H1 (cell line): ENCODE data around the gene GBP7. TPM values are rescaled to one million over a fixed set of nuclear protein-coding genes. Genes with fewer than 3 reads are reported as not detected.

Source experiments
- CTCF ChIA-PET: fragments of 300-600 bp; sonication (Branson Sonifier 250); formaldehyde crosslinking; loops from one replicate; lab custom pipeline; 2021; ENCODE audit not compliant: partially characterized antibody; lab: Charles Lee
- POLR2A ChIA-PET: fragments of 300-600 bp; sonication (Branson Sonifier 250); formaldehyde crosslinking; loops from one replicate; lab custom pipeline; 2021; ENCODE audit warnings: inconsistent platforms; ENCODE audit not compliant: partially characterized antibody; lab: Charles Lee
- DNase-seq, 2 experiments: peaks; one replicate each; pipeline versions ENCODE4 v3.0.0 to v3.0.0-alpha.2; 2010 to 2022; ENCODE audit warnings: low spot score in 2 of 2, low read depth in 1 of 2, mixed read lengths in 1 of 2
- FAIRE-seq: peaks from 2 replicates; lab custom pipeline; 2011; peaks lifted over from hg19 to GRCh38; lab: Jason Lieb, UNC
- H2AFZ ChIP-seq: 2 replicates; pipeline ENCODE4 v1.8.1; 2012; ENCODE audit warnings: low read length, inconsistent platforms
- H2AK5ac ChIP-seq: 2 replicates; pipeline ENCODE4 v1.6.1; 2013; ENCODE audit warnings: low read depth, low read length
- H2BK120ac ChIP-seq: replicated peaks from 2 replicates; pipeline ENCODE3; 2013; ENCODE audit warnings: low read depth, low read length, inconsistent platforms
- H2BK12ac ChIP-seq: 2 replicates; pipeline ENCODE4 v1.6.1; 2013; ENCODE audit warnings: low read depth, low read length
- H2BK15ac ChIP-seq: 2 replicates; pipeline ENCODE4 v1.6.1; 2013; ENCODE audit warnings: low read length
- H2BK20ac ChIP-seq: 2 replicates; pipeline ENCODE4 v1.6.1; 2013; ENCODE audit warnings: low read length
- H2BK5ac ChIP-seq: 2 replicates; pipeline ENCODE4 v1.6.1; 2013; ENCODE audit warnings: low read depth, low read length
- H3K14ac ChIP-seq: 2 replicates; pipeline ENCODE4 v1.6.1; 2013; ENCODE audit warnings: inconsistent platforms; ENCODE audit not compliant: insufficient read length
- H3K18ac ChIP-seq: 2 replicates; pipeline ENCODE4 v1.6.1; 2013; ENCODE audit warnings: low read length; ENCODE audit errors: extremely low read depth
- H3K23ac ChIP-seq: 2 replicates; pipeline ENCODE4 v1.6.1; 2013; ENCODE audit warnings: inconsistent platforms; ENCODE audit not compliant: insufficient read length
- H3K23me2 ChIP-seq: 2 replicates; pipeline ENCODE4 v1.6.1; 2013; ENCODE audit warnings: low read depth, low read length
- H3K27ac ChIP-seq: 2 replicates; pipeline ENCODE4 v1.6.1; 2011; ENCODE audit warnings: low read depth, low read length, inconsistent platforms
- H3K27me3 ChIP-seq, 4 experiments: replicated peaks in 1 of 4; 1 replicate in 1 of 4; 2 replicates in 3 of 4; pipeline versions ENCODE4 v1.6.1 to v1.8.1; 2011 to 2013; ENCODE audit warnings: low read length in 3 of 4, mild to moderate bottlenecking in 3 of 4, inconsistent platforms in 2 of 4, mixed read lengths in 2 of 4, moderate library complexity in 1 of 4; ENCODE audit not compliant: control insufficient read depth in 3 of 4, insufficient read depth in 3 of 4; ENCODE audit errors: extremely low read depth in 1 of 4
- H3K36me3 ChIP-seq, 4 experiments: 2 replicates each; pipeline versions ENCODE4 v1.6.1 to v1.8.1; 2011 to 2013; ENCODE audit warnings: mild to moderate bottlenecking in 4 of 4, low read length in 3 of 4, moderate library complexity in 2 of 4, control low read depth in 1 of 4, inconsistent platforms in 1 of 4; ENCODE audit not compliant: insufficient read depth in 4 of 4, control insufficient read depth in 2 of 4
- H3K4ac ChIP-seq: replicated peaks from 2 replicates; pipeline ENCODE3; 2013; ENCODE audit warnings: low read length, low read depth, mixed read lengths, inconsistent platforms; ENCODE audit not compliant: insufficient read length
- H3K4me1 ChIP-seq, 4 experiments: replicated peaks in 1 of 4; 1 replicate in 1 of 4; 2 replicates in 3 of 4; pipeline versions ENCODE4 v1.6.1 to v1.8.1; 2011 to 2013; ENCODE audit warnings: low read length in 3 of 4, inconsistent platforms in 2 of 4, mixed read lengths in 1 of 4; ENCODE audit not compliant: insufficient read depth in 4 of 4, control insufficient read depth in 3 of 4
- H3K4me2 ChIP-seq, 2 experiments: 2 replicates each; pipeline versions ENCODE4 v1.6.1 to v1.8.1; 2011 to 2013; ENCODE audit warnings: low read depth in 2 of 2, low read length in 2 of 2, control low read depth in 1 of 2, inconsistent platforms in 1 of 2, mild to moderate bottlenecking in 1 of 2; ENCODE audit not compliant: insufficient read depth in 1 of 2
- H3K4me3 ChIP-seq, 4 experiments: fragments of 200-600, 300-600 bp in 1 of 4; sonication (generic), shearing (Covaris generic), sonication (Bioruptor Twin) in 1 of 4; 2 replicates each; pipeline versions ENCODE4 v1.5.1 to v1.8.1; 2011 to 2016; ENCODE audit warnings: low read length in 4 of 4, low read depth in 3 of 4, control low read depth in 2 of 4, inconsistent platforms in 2 of 4, mild to moderate bottlenecking in 2 of 4, mixed read lengths in 1 of 4, moderate library complexity in 1 of 4; ENCODE audit not compliant: insufficient read depth in 2 of 4; ENCODE audit errors: extremely low read depth in 1 of 4
- H3K56ac ChIP-seq: replicated peaks from 2 replicates; pipeline ENCODE3; 2013; ENCODE audit warnings: low read depth, mild to moderate bottlenecking, mixed read lengths, low read length, inconsistent platforms; ENCODE audit not compliant: insufficient read length
- H3K79me1 ChIP-seq: 2 replicates; pipeline ENCODE4 v1.6.1; 2013; ENCODE audit warnings: low read depth, low read length, control low read depth
- H3K79me2 ChIP-seq, 2 experiments: 2 replicates each; pipeline versions ENCODE4 v1.6.1 to v1.8.1; 2012 to 2013; ENCODE audit warnings: low read length in 2 of 2, mild to moderate bottlenecking in 2 of 2, inconsistent platforms in 1 of 2; ENCODE audit not compliant: insufficient read depth in 2 of 2, control insufficient read depth in 1 of 2
- H3K9ac ChIP-seq, 4 experiments: replicated peaks in 1 of 4; 1 replicate in 1 of 4; 2 replicates in 3 of 4; pipeline versions ENCODE4 v1.6.1 to v1.8.1; 2011 to 2013; ENCODE audit warnings: low read depth in 3 of 4, low read length in 3 of 4, control low read depth in 2 of 4, mild to moderate bottlenecking in 2 of 4, moderate library complexity in 2 of 4, inconsistent platforms in 1 of 4; ENCODE audit errors: extremely low read depth in 1 of 4
- H3K9me3 ChIP-seq, 2 experiments: 2 replicates each; pipeline versions ENCODE4 v1.6.1 to v1.8.1; 2012 to 2013; ENCODE audit warnings: mild to moderate bottlenecking in 2 of 2, moderate library complexity in 2 of 2, control low read depth in 1 of 2, inconsistent platforms in 1 of 2, low read depth in 1 of 2, low read length in 1 of 2, mixed read lengths in 1 of 2; ENCODE audit not compliant: insufficient read depth in 2 of 2
- H4K20me1 ChIP-seq, 2 experiments: replicated peaks in 1 of 2; 2 replicates each; pipeline versions ENCODE3 to v1.8.1; 2011 to 2013; ENCODE audit warnings: inconsistent platforms in 2 of 2, low read length in 2 of 2, mild to moderate bottlenecking in 1 of 2; ENCODE audit not compliant: insufficient read depth in 2 of 2, control insufficient read depth in 1 of 2
- H4K5ac ChIP-seq: 2 replicates; pipeline ENCODE4 v1.6.1; 2013; ENCODE audit warnings: low read length, low read depth, mixed read lengths, inconsistent platforms; ENCODE audit not compliant: insufficient read length
- H4K8ac ChIP-seq: 2 replicates; pipeline ENCODE4 v1.8.0; 2013; ENCODE audit warnings: mild to moderate bottlenecking, moderate library complexity, low read length, inconsistent platforms; ENCODE audit not compliant: insufficient read depth; ENCODE audit errors: extremely low read depth
- H4K91ac ChIP-seq: replicated peaks from 2 replicates; pipeline ENCODE3; 2013; ENCODE audit warnings: low read length, mixed read lengths, inconsistent platforms; ENCODE audit not compliant: insufficient read length
- KDM1A ChIP-seq: fragments of 200-600, 300-600 bp; sonication (generic); IDR thresholded peaks from 2 replicates; pipeline ENCODE4 v1.7.1; 2016; ENCODE audit warnings: mild to moderate bottlenecking, low read length, borderline replicate concordance
- RAD21 ChIP-seq, 2 experiments: IDR thresholded peaks in 1 of 2; conservative IDR thresholded peaks in 1 of 2; 2 replicates each; pipeline ENCODE4 v1.6.1; 2011; ENCODE audit warnings: low read depth in 2 of 2, low read length in 2 of 2, improper control_type of control experiment in 1 of 2, inconsistent platforms in 1 of 2, mild to moderate bottlenecking in 1 of 2, moderate library complexity in 1 of 2
- WGBS, 2 experiments: shearing (Covaris generic) in 1 of 2; methylation state at CpG; one replicate each; pipeline versions ENCODE4 v1.1.6 to v1.1.7; 2013 to 2015; ENCODE audit warnings: low lambda C conversion rate in 2 of 2, mixed read lengths in 2 of 2, inconsistent platforms in 1 of 2, low coverage in 1 of 2, missing lambda C conversion rate in 1 of 2; ENCODE audit not compliant: insufficient replicate concordance in 2 of 2, insufficient coverage in 1 of 2, insufficient read length in 1 of 2; ENCODE audit errors: extremely low coverage in 1 of 2, missing lambda C conversion rate in 1 of 2; 5-methylcytosine and 5-hydroxymethylcytosine counted together
- polyA plus RNA-seq, 7 experiments: library from polyadenylated mRNA; depleted of rRNA in 3 of 7; stranded (reverse) in 5 of 7; unstranded in 2 of 7; fragments of >200 nt in 5 of 7; fragments of 200-250 nt in 2 of 7; gene quantifications; 1 replicate in 5 of 7; 2 replicates in 1 of 7; 4 replicates in 1 of 7; pipeline versions ENCODE4 v1.2.1 to v1.2.3, GENCODE V29; 2011 to 2013; ENCODE audit warnings: missing spikeins in 2 of 7, mixed read lengths in 2 of 7
- total RNA-seq: library from RNA; stranded (reverse); fragmentation: NEBNext Ultra II Directional; extraction: Animal tissue kit (Norgen Biotek cat#: 25700); gene quantifications from 2 replicates; pipeline ENCODE4 v1.2.1, GENCODE V29; 2021
- TF ChIP-seq, protein P1 (sequence below): IDR thresholded peaks from 2 replicates; pipeline ENCODE4 v1.6.1; 2011; ENCODE audit warnings: low read depth, mild to moderate bottlenecking, low read length; ENCODE audit not compliant: insufficient read depth

GBP7 gene
- total and polyA plus RNA-seq, 2 of the 8 experiments (the other 6 are each of a cell fraction or from before 2014, with no cell fraction given), result not detected

- POLR2A ChIA-PET, result no interaction called here
- H2AK5ac ChIP-seq, result no peak overlapping the region
- H3K4ac ChIP-seq, result no peak overlapping the region
- no peak overlapping the region for H2AFZ ChIP-seq
- no peak overlapping the region for H3K23ac ChIP-seq
- no peak overlapping the region for H3K27ac ChIP-seq
- no peak for FAIRE-seq
- no peak for DNase-seq
- no peak overlapping the region for H3K56ac ChIP-seq
- H3K9me3 ChIP-seq, result peaks cover 0 to 4% of the 10 kb centered on the region in 2 experiments; a peak in 1 of 4 replicates
- H3K23me2 ChIP-seq, result no peaks in the 10 kb centered on the region
- H4K20me1 ChIP-seq, result no peaks in the 10 kb centered on the region
- TF ChIP-seq, protein P1, sequence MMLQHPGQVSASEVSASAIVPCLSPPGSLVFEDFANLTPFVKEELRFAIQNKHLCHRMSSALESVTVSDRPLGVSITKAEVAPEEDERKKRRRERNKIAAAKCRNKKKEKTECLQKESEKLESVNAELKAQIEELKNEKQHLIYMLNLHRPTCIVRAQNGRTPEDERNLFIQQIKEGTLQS, result no peak
- TF ChIP-seq KDM1A (0 out of 2 replicates have a peak, but pooled peaks have one; percentile 23), RAD21 (IDR thresholded peaks at IDR 0.05 in 1 of 2, conservative IDR thresholded peaks at IDR 0.05 in 1 of 2; ENCODE audit: low read depth in 2 of 2, low read length in 2 of 2) (no peak)
- H4K91ac ChIP-seq, result no peak overlapping the region
- H3K4me3 ChIP-seq, result no peak overlapping the region
- no peak overlapping the region for H2BK20ac ChIP-seq
- H2BK120ac ChIP-seq, result no peak overlapping the region
- no peak overlapping the region for H2BK5ac ChIP-seq
- H4K5ac ChIP-seq, result no peak overlapping the region
- H3K36me3 ChIP-seq, result no peaks in the 10 kb centered on the region; a peak in 1 of 8 replicates
- H4K8ac ChIP-seq, result no peak overlapping the region
- H3K4me1 ChIP-seq, result no peaks in the 10 kb centered on the region
- H2BK15ac ChIP-seq, result no peak overlapping the region
- H3K14ac ChIP-seq, result no peak overlapping the region
- H3K27me3 ChIP-seq, result no peaks in the 10 kb centered on the region
- H3K18ac ChIP-seq, result no peak overlapping the region
- 94% methylated on average over 2 of the region's 2 CpGs; no CpG with 5 or more reads in 1 of the 2 experiments for WGBS, 2 experiments
- no peaks in the 10 kb centered on the region for H3K79me2 ChIP-seq
- no peak overlapping the region for H3K9ac ChIP-seq
- H3K4me2 ChIP-seq, result no peak overlapping the region
- CTCF ChIA-PET, result no interaction called here
- no peaks in the 10 kb centered on the region for H3K79me1 ChIP-seq
- H2BK12ac ChIP-seq, result no peak overlapping the region
Observed at GRCh38 chr1:89095737-89096136, 80.1 kb downstream of the GBP7 start.
